Hepatocyte (in vitro differentiated cells): ENCODE results near the gene TDRD1.

Source experiments
- EZH2 ChIP-seq: fragments of 200-600 bp; sonication (generic); IDR thresholded peaks from 2 replicates; pipeline ENCODE4 v1.6.1; 2016; ENCODE audit warnings: antibody characterized with exemption, mild to moderate bottlenecking, borderline replicate concordance
- EZH2phosphoT487 ChIP-seq: fragments of 200-600 bp; sonication (generic); IDR thresholded peaks from one replicate; pipeline ENCODE4 v1.6.1; 2018; ENCODE audit warnings: antibody characterized with exemption, mild to moderate bottlenecking, low read depth, moderate library complexity; ENCODE audit not compliant: unreplicated experiment, severe bottlenecking
- TF ChIP-seq, protein P1 (sequence below): fragments of 200-600 bp; sonication (generic); IDR thresholded peaks from 2 replicates; pipeline ENCODE4 v1.5.1; 2016; ENCODE audit warnings: antibody characterized with exemption, mild to moderate bottlenecking; ENCODE audit not compliant: poor library complexity

DNA sequence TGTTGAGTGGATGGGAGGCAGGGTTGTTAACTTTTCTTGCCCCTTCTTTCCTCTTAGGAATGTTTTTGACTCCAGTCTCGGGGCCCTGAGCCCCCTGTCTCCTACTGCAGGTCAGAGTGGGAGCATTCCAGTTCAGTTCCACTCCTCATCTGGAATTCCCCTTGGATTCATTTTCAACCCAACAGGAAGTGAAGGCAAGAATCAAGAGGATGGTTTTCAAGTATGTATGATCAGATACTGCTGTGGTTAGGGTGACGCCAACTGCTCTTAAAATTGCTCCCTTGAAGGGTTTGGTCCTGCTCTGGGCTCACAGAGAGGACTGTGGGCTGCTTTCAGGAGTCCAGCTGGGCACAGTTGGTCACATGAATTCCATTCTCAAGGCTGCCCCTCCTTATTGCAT, 81.9 kb downstream of the TDRD1 start:
- TF ChIP-seq, protein P1, sequence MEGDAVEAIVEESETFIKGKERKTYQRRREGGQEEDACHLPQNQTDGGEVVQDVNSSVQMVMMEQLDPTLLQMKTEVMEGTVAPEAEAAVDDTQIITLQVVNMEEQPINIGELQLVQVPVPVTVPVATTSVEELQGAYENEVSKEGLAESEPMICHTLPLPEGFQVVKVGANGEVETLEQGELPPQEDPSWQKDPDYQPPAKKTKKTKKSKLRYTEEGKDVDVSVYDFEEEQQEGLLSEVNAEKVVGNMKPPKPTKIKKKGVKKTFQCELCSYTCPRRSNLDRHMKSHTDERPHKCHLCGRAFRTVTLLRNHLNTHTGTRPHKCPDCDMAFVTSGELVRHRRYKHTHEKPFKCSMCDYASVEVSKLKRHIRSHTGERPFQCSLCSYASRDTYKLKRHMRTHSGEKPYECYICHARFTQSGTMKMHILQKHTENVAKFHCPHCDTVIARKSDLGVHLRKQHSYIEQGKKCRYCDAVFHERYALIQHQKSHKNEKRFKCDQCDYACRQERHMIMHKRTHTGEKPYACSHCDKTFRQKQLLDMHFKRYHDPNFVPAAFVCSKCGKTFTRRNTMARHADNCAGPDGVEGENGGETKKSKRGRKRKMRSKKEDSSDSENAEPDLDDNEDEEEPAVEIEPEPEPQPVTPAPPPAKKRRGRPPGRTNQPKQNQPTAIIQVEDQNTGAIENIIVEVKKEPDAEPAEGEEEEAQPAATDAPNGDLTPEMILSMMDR: no peak
- TF ChIP-seq EZH2phosphoT487 (no peak), EZH2 (no peak)
